ENCODE measurements around the gene CHMP2B. TPM values are rescaled to one million over a fixed set of nuclear protein-coding genes. Genes with fewer than 3 reads are reported as not detected.

CHMP2B gene
- total and polyA plus RNA-seq, 2 of the 4 experiments (the other 2 are of a cell fraction) = 6.8 to 14.0 TPM

DNA sequence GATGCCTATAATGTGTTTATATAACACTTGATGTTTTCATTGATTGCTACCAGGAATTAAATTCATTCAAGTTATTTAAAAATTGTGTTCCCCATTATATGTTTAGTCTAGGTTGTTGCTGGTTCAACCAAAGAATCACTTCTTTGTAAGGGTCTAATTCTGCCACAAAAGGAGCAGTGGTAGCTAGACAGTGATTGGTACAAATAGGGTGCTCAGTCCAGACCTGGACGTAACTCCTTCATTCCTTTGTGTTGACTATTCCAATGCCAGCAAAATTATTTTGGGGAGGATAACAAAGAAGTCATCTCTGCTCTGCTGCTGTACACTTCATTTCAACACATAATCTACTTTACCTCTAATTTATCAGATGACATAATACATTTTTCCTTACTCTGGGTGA, 1.2 kb downstream of the CHMP2B start:
- Histone ChIP-seq H2BK20ac (ENCODE audit: low read depth, low read length) (no peak overlapping the region), H3K23ac (ENCODE audit: low read depth, low read length) (no peak overlapping the region), H2AK9ac (replicated peaks; ENCODE audit: low read depth, low read length, poor library complexity) (no peak overlapping the region), H3K18ac (ENCODE audit: low read depth, low read length) (no peak overlapping the region), H4K8ac (ENCODE audit: low read depth in 2 of 2, low read length in 2 of 2) (no peak overlapping the region), H4K5ac (ENCODE audit: low read depth, low read length) (no peak overlapping the region), H2AFZ (replicated peaks; ENCODE audit: low read length, poor library complexity) (no peak overlapping the region), H3K36me3 (ENCODE audit: control insufficient read depth, insufficient read depth, low read length) (no peaks in the 10 kb centered on the region), H3K9me3 (ENCODE audit: control insufficient read depth, insufficient read depth, low read length) (no peaks in the 10 kb centered on the region), H2BK15ac (ENCODE audit: low read depth, low read length) (no peak overlapping the region), H4K91ac (ENCODE audit: insufficient read depth, low read depth, low read length) (no peak overlapping the region), H3K14ac (replicated peaks; ENCODE audit: low read depth, low read length) (no peak overlapping the region), H3K56ac (ENCODE audit: extremely low read depth, insufficient read depth, low read length) (no peak overlapping the region), H3K9me1 (ENCODE audit: insufficient read depth, low read length) (no peaks in the 10 kb centered on the region), H3K27ac (ENCODE audit: insufficient read depth, low read length) (no peak overlapping the region), H3K27me3 (ENCODE audit: control insufficient read depth, insufficient read depth, low read length) (no peaks in the 10 kb centered on the region), H3K4me2 (ENCODE audit: low read depth, low read length) (peak overlapping the region; percentile 99), H3K4ac (ENCODE audit: low read depth, low read length) (no peak overlapping the region), H3K4me1 (ENCODE audit: control insufficient read depth, insufficient read depth, low read length) (no peaks in the 10 kb centered on the region), H2AK5ac (ENCODE audit: low read depth, low read length) (no peak overlapping the region), H4K20me1 (ENCODE audit: insufficient read depth, low read length) (peaks cover 8% of the 10 kb centered on the region; the same call in 1 of the 2 replicates), H3K4me3 (ENCODE audit: insufficient read depth, low read depth, low read length) (peak overlapping the region; percentile 77; the same call in 1 of the 2 replicates), H2BK5ac (ENCODE audit: low read depth, low read length, poor library complexity, severe bottlenecking) (no peak overlapping the region), H3K9ac (ENCODE audit: low read depth, low read length) (no peak overlapping the region), H2BK120ac (ENCODE audit: low read depth, low read length) (no peak overlapping the region), H3K79me1 (ENCODE audit: low read depth in 1 of 2, low read length in 2 of 2) (peaks cover 19 to 22% of the 10 kb centered on the region in 2 experiments)
- CTCF ChIA-PET = interaction anchor here (0.9 kb wide), 1 partner anchor 17 kb away, joined by 4 read pairs; no protein-coding TSS in a partner anchor
- ATAC-seq (ENCODE audit: low read depth) (no peak), DNase-seq (peak; percentile 18)
- WGBS, 2 experiments (ENCODE audit: extremely low coverage in 2 of 2, insufficient read length in 1 of 2) = no CpG with 5 or more reads among the region's 1 CpG
- dilution Hi-C loops (cut with HindIII; ENCODE audit: low sequenced_read_pairs, unreplicated experiment) = no loop called here
- in situ Hi-C loops (cut with MboI; ENCODE audit: low sequenced_read_pairs) = no loop called here
- POLR2A ChIA-PET (ENCODE audit: unreplicated experiment) = no interaction called here
- TSS peak; percentile 33 for BruUV-seq (replicated peaks)
- intact Hi-C loops (cut with micrococcal nuclease) = no loop called here
- no peak for TF ChIP-seq MAZ (IDR thresholded peaks at IDR 0.05; ENCODE audit: borderline replicate concordance, low read depth, low read length)
- no peak for TF ChIP-seq RAD21 (IDR thresholded peaks at IDR 0.05; ENCODE audit: low read length)
- TF ChIP-seq MAFK (IDR thresholded peaks at IDR 0.05; ENCODE audit: low read depth, low read length) = no peak
- TF ChIP-seq USF2 (IDR thresholded peaks at IDR 0.05; ENCODE audit: low read depth, low read length) = no peak
- no peak for TF ChIP-seq RFX5 (IDR thresholded peaks at IDR 0.05; ENCODE audit: low read depth, low read length)
- no peak for TF ChIP-seq POLR2A (IDR thresholded peaks at IDR 0.05; ENCODE audit: low read depth, low read length)
- TF ChIP-seq BHLHE40 (IDR thresholded peaks at IDR 0.05; ENCODE audit: low read depth, low read length) = no peak
- no peak for TF ChIP-seq MXI1 (IDR thresholded peaks at IDR 0.05; ENCODE audit: borderline replicate concordance, low read depth, low read length)
- no peak for TF ChIP-seq CTCF (conservative IDR thresholded peaks at IDR 0.05; ENCODE audit: low read depth, low read length)
- no peak for TF ChIP-seq FOS (IDR thresholded peaks at IDR 0.05; ENCODE audit: low read depth, low read length)
- no peak for TF ChIP-seq CEBPB (IDR thresholded peaks at IDR 0.05; ENCODE audit: low read depth, low read length)
